ENCODE data around the gene MICU1. TPM values are rescaled to one million over a fixed set of nuclear protein-coding genes. Genes with fewer than 3 reads are reported as not detected.

MICU1 gene
- total RNA-seq (2022; extraction: Qiagen RNA extraction), result 49.2 to 61.4 TPM (median 52.4 TPM) in 5 replicates

GRCh38 chr10:72625608-72626443 is at the start of gene MICU1:
TSS of gene MICU1 (minus strand) at chr10:72626079. CDS start at chr10:72566793, 59,286 bp downstream.

DNA sequence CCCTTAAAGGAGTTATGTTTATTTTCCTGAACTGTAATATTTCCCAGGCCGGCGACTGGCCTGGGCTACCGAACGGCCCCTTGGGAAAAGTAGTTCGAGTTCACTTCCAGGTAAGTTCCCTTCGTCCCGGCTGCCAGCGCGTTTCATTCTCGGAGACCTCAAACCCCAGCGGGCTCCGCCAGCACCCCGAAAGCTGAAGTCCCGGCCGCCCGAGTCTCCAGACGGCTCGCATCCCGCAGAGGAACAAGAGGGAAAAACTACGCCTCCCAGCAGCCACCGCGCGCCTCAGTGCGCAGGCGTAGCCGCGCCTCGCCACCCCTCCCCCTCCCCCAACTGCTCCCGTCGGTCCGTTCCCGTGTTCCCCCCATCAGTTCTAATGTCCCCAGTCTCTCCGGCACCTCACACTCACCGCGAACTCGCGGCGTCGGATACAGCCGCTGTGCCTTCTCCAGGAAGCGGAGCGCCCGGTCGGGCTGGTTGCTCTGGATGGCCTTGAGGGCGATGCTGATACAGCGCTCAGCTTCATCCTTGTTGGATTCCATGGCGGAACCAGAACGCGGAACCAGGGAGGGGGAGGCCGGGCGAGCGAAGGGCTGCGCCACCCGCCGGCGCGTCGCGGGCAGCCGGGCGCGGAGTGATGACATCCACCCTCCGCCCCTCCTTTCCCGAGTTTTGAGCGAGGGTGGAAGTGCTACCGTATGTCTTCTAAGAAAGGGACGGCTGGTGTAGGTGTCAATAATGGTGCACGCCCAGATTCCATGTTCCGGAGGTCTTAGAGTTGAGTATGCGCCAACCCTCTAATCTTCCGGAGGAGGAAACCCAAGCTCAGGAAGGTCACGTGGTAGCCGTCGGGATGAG is 271.3 kb downstream of the MICU1 start, which contains the start of gene DNAJB12:
TSS of gene DNAJB12 (minus strand) at position 564 of the 858 bp plus-strand sequence. CDS start at position 542, 22 bp downstream.

Other genes starting within 250 kb of the MICU1 start
- 24.1 to 32.6 TPM (median 26.4 TPM) in 5 replicates for gene MCU, start 66.1 kb upstream of the MICU1 start, total RNA-seq (2022; extraction: Qiagen RNA extraction)

Data from A549 treated with AZD2906 at 1 μM for 4 hours (cell line).